Measurements from ENCODE around the gene E2F1. TPM values are rescaled to one million over a fixed set of nuclear protein-coding genes. Genes with fewer than 3 reads are reported as not detected.

E2F1 gene
- total and polyA plus RNA-seq, 2 donors (not counting 3 experiments of a cell fraction or from before 2014, with no cell fraction given): 20.7 to 29.6 TPM

GRCh38 chr20:33648396-33649004, 37.7 kb downstream of the E2F1 start:
- H3K9ac ChIP-seq (replicated peaks; ENCODE audit: extremely low read depth, insufficient read depth, low read length): no peak overlapping the region
- no peaks in the 10 kb centered on the region for H3K4me1 ChIP-seq (ENCODE audit: control insufficient read depth, extremely low read depth, insufficient read depth, low read length)
- TF ChIP-seq POLR2A (IDR thresholded peaks at IDR 0.05; ENCODE audit: low read depth, low read length): no peak
- TF ChIP-seq, protein P1, sequence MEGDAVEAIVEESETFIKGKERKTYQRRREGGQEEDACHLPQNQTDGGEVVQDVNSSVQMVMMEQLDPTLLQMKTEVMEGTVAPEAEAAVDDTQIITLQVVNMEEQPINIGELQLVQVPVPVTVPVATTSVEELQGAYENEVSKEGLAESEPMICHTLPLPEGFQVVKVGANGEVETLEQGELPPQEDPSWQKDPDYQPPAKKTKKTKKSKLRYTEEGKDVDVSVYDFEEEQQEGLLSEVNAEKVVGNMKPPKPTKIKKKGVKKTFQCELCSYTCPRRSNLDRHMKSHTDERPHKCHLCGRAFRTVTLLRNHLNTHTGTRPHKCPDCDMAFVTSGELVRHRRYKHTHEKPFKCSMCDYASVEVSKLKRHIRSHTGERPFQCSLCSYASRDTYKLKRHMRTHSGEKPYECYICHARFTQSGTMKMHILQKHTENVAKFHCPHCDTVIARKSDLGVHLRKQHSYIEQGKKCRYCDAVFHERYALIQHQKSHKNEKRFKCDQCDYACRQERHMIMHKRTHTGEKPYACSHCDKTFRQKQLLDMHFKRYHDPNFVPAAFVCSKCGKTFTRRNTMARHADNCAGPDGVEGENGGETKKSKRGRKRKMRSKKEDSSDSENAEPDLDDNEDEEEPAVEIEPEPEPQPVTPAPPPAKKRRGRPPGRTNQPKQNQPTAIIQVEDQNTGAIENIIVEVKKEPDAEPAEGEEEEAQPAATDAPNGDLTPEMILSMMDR (IDR thresholded peaks at IDR 0.05; ENCODE audit: extremely low read depth in 1 of 2, insufficient read depth in 1 of 2, low read depth in 1 of 2, low read length in 2 of 2): no peak
- TF ChIP-seq FOS (IDR thresholded peaks at IDR 0.05; ENCODE audit: borderline replicate concordance, insufficient read depth, low read length): no peak
- TF ChIP-seq EZH2 (IDR thresholded peaks at IDR 0.05; ENCODE audit: borderline replicate concordance, low read depth, low read length, severe bottlenecking): no peak
- no peak for TF ChIP-seq MYC (IDR thresholded peaks at IDR 0.05; ENCODE audit: low read depth, low read length)
- TF ChIP-seq GATA2 (IDR thresholded peaks at IDR 0.05; ENCODE audit: insufficient read depth, insufficient read length, low read depth, low read length): no peak
- no peak for TF ChIP-seq MAX (IDR thresholded peaks at IDR 0.05; ENCODE audit: insufficient read depth, insufficient read length)
- no peak for TF ChIP-seq JUN (IDR thresholded peaks at IDR 0.05; ENCODE audit: borderline replicate concordance, insufficient read depth, insufficient read length, low read depth)
- no peak for TF ChIP-seq POLR2AphosphoS5 (IDR thresholded peaks at IDR 0.05; ENCODE audit: insufficient read depth, low read depth, low read length)
- no peaks in the 10 kb centered on the region for H4K20me1 ChIP-seq (replicated peaks; ENCODE audit: control insufficient read depth, extremely low read depth, insufficient read depth, low read length)
- intact Hi-C loops (cut with micrococcal nuclease): no loop called here
- H3K4me3 ChIP-seq (replicated peaks in 1 of 3; ENCODE audit: insufficient read depth in 1 of 3, low read depth in 1 of 3, low read length in 3 of 3): no peak overlapping the region
- CTCF ChIA-PET: interaction anchor here (1.2 kb wide), 1 partner anchor 191 kb away, joined by 3 read pairs; no protein-coding TSS in a partner anchor
- no TSS peak for BruUV-seq (replicated peaks)
- no peaks in the 10 kb centered on the region for H3K79me2 ChIP-seq (ENCODE audit: control insufficient read depth, insufficient read depth, low read length)
- H3K36me3 ChIP-seq (ENCODE audit: control insufficient read depth in 2 of 2, extremely low read depth in 1 of 2, insufficient read depth in 2 of 2, low read length in 2 of 2): peaks cover 3 to 18% of the 10 kb centered on the region in 2 experiments
- POLR2A ChIA-PET: no interaction called here
- FAIRE-seq: no peak
- dilution Hi-C loops (cut with MboI; ENCODE audit: extremely low pct_ligation_motif_present, low sequenced_read_pairs): no loop called here
- no peak overlapping the region for H3K4me2 ChIP-seq (ENCODE audit: insufficient read depth, low read length)
- no peak overlapping the region for H2AFZ ChIP-seq (ENCODE audit: low read depth, low read length)
- no peak overlapping the region for H3K27ac ChIP-seq (ENCODE audit: insufficient read depth, low read depth, low read length)
- no peaks in the 10 kb centered on the region for H3K9me3 ChIP-seq (replicated peaks; ENCODE audit: control insufficient read depth, insufficient read depth, low read length)
- H3K27me3 ChIP-seq (ENCODE audit: control insufficient read depth in 2 of 2, insufficient read depth in 2 of 2, low read length in 2 of 2): no peaks in the 10 kb centered on the region
- no peaks in the 10 kb centered on the region for H3K9me1 ChIP-seq (replicated peaks; ENCODE audit: control insufficient read depth, extremely low read depth, insufficient read depth, low read length)
- no peak for DNase-seq (ENCODE audit: low read depth, low spot score)
